Suppressor macrophage treated with lipopolysaccharide for 4 hours (primary cell): ENCODE data around the gene PDE6B.

Source experiments
- DNase-seq: peaks from one replicate; pipeline ENCODE4 v3.0.0-alpha.2; 2020

Gene PDE6B

GRCh38 chr4:675036-675882 lies 49.9 kb downstream of the PDE6B start:
- DNase-seq, result no peak

DNA sequence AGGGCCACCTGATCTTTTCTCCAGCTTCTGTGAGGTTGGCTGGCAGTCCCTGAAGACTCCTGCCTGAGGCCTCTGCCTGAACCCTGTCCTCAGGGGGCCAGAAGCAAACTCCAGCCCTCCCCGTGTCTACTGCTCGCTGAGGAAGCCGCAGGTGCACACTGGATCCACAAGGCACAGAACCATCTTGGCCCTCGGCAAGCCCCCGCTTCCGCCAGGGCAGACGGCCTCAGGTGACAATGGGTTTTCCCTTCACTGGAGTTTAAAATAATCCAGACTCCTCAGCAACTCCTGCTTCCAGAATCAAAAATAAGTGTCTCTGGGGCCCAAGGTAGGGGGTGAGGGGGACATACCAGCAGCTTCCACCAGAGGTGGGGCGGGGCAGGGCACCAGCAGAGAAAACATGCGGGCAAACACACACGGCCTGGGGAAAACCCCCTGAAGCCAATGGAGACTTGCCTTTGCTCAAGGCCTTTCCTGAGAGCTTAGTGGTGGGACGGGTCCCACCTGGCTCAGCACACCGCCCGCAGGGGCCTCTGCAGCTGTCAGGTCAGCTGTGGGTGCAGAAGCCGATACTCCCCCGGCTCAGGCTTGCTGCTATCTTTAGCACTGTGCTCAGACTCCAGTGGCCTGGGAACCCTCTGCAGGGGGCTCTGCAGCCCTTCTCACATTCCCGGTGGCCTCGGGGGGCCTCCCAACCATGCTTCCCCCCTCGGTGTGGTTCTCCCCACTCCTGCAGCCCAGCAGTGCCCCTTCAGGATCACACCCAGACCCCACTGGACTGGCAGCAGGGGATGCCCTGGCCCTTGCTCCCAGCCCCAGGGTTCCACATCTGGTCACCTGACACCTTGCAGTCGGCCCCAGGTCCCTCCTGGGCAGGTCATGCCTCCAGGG lies 50.9 kb downstream of the PDE6B start:
- DNase-seq, result no peak

- no peak for DNase-seq
Observed at GRCh38 chr4:676871-677235, 51.5 kb downstream of the PDE6B start.

DNA sequence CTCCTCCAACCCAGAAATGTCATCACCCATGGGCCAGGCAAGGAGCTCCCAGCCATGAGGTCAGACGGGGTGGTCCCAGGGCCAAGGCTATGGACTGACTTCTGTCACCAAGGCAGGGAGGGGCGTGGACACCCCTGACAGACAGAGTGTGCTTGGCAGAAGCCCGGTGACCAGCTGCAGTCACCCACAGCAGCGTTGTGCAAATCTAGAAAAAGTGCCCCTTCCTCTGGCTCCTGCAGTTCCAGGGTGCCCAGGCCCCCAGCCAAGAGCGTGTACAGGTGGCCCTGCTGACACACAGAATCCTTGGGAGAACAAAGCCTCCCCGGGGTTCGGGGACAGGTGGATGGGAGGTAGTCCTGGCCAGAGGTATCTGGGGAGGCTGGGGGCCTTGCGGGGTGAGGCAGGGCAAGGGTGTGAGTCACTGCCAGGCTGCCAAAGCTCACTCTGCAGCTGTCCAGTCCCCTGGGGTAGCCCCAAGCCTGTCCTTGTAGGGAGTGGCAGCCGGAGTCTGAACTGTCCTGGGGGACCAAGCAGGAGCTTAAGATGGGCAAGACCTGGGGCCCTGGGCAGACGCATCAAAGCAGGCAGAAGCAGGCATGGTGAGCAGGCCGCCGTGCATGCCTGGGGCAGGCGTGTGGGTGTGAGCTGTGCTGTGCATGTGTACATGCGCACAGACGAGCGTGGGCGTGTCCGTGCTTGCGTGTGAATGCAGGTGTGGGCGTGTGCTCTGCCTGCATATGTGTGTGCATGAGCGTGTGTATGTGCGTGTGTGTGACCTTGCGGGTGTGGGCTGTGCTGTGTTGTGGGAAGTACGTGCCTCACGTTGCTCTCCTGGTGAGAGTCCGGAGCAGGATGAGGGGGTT lies 52.3 kb downstream of the PDE6B start:
- no peak for DNase-seq

DNA sequence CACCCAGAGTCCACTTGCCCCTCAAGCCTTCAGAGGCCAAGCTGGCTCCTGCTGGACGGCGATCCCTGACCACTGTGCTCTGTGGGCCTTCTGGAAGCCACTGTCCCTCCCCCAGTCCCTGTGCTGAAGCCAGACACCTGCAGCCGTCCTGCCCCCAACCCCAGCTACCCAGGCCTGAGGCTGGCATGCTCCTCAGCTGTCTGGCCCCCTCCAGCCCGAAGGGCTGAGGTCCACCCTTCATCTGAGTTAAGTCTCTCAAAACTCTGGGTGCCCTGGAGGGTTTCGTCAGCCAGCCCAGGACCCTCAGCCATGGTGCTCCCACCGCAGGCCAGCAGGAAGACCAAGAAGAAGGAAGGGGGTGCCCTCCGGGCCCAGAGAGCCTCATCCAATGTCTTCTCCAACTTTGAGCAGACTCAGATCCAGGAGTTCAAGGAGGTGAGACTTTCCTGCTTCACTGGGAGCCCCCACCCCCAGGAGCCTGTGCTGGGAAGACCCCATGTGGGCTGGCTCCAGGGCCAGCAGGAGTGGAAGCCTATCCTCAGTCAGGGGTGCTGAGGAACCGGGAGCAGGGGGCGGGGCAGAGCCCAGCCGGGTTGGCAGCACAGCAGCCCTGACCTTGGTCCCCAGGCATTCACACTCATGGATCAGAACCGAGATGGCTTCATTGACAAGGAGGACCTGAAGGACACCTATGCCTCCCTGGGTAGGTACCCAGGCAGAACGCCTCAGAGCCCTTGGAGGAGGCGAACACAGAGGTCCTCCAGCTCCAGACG lies 53.1 kb downstream of the PDE6B start:
- no peak for DNase-seq

DNA sequence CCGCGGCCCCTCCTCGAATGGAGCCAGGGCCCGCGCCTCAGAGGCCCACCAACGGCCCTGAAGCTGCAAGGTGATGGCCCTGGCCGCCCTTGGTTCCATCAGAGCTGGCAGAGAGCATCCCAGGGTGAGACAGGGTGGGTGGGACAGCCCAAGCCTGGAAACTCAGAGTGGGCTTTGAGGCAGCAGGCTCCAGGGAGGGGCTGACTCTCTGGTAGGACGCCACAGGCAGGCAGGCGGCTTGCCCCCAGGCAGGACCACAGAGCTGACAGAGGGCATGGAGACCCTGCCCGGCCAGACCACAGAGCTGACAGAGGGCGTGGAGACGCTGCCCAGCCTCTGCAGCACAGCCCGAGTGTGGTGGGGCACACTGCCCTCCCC lies 53.7 kb downstream of the PDE6B start:
- no peak for DNase-seq

- no peak for DNase-seq
Observed at GRCh38 chr4:679629-680028, 54.3 kb downstream of the PDE6B start.

GRCh38 chr4:680091-680490 lies 54.7 kb downstream of the PDE6B start:
- DNase-seq, result no peak

DNA sequence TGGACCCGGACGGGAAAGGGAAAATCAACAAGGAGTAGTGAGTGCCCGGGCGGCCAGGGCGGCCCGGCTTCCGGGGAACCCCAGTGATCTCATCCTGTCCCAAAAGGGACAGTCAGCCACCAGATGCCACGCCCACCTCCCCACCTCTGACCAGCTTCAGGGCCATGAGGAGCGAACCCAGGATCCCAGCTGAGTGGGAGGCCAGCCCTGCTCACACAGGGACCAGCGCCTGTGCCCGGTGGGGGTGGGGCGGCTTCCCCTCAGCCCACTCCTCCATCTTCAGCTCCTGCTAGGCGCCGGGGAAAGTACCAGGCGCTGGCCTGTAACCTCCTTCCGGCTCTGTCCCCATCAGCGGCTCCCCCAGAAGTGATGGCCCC lies 55.2 kb downstream of the PDE6B start:
- DNase-seq, result peak; percentile 43

- peak; percentile 40 for DNase-seq
Observed at GRCh38 chr4:680928-681645, 55.7 kb downstream of the PDE6B start.

DNA sequence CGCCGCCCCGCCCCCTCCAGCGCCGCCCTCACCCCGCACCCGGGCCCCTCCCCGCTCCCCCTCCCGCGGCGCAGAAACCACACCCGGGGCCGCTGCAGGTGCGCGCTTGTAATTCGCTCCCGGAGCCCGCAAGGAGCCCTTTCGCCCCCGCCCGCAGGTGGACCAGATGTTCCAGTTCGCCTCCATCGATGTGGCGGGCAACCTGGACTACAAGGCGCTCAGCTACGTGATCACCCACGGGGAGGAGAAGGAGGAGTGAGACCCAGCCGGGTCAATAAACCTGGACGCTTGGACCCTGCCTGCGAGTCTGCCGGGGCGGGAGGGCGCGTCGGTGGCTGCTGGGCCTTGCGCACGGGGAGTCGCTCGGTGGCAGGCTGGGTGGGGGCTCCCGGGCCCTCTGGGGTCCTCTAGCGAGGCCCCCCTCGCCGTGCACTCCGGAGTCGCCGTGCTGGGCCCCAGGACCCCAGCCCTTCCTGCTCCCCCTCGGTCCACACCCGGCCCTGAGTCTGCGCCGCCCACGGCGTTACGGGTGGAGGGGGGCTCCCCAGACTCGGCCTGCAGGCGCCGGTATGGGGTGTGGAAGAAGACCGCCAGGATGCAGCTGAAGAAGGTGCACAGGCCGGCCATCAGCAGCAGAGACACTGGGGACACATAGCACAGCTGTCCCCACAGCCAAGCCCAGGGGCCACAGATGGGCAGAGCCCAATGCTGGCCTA lies 56.5 kb downstream of the PDE6B start:
- no peak for DNase-seq

- no peak for DNase-seq
Observed at GRCh38 chr4:682490-683172, 57.3 kb downstream of the PDE6B start.

DNA sequence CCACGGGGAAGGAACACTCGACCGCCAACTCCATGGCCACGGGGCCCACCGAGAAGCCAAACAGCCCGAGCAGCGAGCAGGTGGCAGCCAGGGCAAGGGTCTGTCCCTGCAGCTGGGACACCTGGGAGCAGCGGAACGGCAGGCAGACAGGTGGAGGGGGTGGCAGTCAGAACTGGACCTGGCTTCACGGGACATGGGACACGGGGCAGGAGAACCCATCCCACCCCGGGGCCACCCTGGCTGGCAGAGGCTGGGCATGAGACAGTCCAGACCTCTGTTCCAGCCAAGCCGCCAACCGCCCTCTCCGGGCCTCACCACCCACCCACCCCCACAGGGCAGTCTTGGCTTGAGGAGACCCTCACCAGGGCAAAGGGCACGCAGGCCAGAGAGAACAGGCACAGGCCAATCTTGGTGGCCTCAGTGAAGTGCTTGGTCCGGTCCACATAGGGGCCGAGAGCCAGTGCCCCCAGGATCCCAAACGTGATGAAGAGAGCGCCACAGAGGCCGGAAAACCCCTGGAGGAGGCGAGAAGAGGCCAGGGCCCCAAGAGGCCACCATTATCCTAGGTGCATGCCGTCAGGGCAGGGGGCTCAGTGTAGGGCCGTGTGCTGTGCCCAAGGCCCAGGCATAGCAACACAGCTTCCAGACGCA lies 58.0 kb downstream of the PDE6B start:
- DNase-seq, result no peak

DNA sequence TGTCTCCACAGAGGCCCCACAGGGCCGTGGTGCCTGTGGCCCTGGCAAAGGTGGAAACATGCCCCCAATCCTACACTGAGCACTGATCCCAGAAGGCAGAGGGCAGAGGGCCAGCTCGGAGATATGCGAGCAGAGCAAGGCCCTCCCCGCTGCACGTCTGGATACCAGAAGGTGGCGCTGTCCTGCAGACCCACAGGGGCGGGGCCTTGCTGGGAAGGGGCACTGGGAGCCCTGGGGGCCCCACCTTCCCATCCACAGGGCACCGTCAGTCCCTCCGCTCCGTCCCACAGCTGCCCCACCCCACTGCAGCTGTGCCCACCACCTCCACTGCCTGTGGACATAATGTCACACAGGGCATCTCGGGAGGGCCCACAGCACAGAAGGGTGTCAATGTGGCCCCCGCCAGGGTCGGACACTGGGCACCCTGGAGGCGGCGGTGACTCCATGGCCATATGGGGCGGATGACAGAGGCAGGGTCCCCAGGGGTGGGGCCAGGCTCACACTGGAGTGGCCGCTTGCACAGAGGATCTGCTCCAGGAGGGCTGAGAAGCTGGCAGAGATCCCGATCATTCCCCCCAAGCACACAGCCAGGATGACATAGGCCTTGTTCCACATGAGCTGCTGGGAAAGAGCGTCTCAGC lies 58.7 kb downstream of the PDE6B start:
- DNase-seq, result peak; percentile 67

DNA sequence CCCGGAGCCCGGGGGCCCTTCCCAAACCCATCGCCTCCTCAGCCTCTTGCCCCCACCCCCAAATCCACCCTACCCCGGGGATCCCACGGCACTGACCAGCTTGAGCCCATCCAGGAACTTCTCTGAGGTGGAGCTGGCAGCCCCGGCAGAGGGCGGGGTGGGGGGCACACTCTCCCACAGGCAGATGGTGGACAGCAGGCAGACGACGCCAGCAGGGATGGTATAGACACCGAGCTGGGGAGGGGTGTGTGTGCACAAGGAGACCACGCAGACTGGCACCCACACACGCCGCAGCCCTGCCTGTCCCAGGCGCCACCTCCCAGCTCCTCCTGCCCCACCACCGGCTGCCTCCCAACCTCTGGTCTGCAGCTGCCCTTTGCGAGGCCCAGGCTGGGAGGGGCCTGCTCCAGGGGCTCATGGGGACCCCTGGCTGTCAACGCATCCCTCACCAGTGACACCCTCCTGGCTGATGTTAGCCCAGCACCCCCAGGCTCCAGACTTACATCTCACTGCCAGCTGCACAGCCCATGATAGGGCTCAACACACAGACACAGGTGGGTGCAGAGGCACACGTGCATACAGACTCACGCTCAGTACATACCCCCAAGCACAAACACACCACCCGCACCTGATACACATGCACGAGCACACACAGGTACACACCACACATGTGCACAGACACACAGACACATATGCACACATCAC lies 59.4 kb downstream of the PDE6B start:
- DNase-seq, result no peak

GRCh38 chr4:685679-686412 lies 60.5 kb downstream of the PDE6B start:
- DNase-seq, result no peak

GRCh38 chr4:686413-687040 lies 61.2 kb downstream of the PDE6B start:
- DNase-seq, result no peak
